ENCODE results near the gene SIAH1.

DNA sequence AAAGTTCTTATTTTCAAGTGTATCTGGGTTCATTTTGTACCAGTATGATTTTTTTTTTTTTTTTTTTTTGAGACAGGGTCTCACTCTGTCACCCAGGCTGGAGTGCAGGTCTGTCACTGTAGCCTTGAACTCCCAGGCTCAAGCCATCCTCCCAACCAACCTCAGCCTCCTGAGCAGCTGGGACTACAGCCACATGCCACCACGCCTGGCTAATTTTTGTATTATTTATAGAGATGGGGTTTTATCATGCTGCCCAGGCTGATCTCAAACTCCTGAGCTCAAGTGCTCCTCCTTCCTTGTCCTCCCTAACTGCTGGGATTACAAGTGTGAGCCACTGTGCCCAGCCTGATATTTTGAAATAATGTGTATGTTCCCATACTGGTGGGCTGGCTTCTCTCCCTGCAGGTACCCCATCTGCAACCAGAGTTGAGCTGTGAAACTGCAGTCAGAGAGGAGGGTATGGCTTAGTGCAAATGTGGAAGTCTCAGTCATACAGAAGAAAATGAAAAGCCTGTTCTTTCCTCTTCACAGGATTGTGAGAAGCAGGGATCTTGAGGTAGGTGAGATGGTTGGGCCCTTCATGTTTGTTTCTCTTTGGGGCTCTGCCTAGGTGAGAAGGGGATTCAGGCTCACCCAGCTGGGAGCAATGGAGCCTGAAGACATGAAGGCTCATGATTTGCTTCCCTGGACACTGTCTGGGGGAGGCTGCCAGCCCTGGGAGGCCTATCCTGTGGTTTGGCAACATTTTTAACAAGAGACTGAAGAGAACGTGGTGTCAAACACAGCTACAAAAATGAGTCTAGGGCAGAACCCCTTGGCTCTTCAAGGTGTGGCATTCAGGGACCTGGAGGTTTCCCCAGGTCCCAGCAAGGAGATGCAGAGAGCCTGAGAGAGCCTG, 41.3 kb upstream of the SIAH1 start:
- TF ChIP-seq, protein P1, sequence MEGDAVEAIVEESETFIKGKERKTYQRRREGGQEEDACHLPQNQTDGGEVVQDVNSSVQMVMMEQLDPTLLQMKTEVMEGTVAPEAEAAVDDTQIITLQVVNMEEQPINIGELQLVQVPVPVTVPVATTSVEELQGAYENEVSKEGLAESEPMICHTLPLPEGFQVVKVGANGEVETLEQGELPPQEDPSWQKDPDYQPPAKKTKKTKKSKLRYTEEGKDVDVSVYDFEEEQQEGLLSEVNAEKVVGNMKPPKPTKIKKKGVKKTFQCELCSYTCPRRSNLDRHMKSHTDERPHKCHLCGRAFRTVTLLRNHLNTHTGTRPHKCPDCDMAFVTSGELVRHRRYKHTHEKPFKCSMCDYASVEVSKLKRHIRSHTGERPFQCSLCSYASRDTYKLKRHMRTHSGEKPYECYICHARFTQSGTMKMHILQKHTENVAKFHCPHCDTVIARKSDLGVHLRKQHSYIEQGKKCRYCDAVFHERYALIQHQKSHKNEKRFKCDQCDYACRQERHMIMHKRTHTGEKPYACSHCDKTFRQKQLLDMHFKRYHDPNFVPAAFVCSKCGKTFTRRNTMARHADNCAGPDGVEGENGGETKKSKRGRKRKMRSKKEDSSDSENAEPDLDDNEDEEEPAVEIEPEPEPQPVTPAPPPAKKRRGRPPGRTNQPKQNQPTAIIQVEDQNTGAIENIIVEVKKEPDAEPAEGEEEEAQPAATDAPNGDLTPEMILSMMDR (IDR thresholded peaks at IDR 0.05) = no peak
- no peak for TF ChIP-seq EP300 (IDR thresholded peaks at IDR 0.05)
- TF ChIP-seq POLR2A (IDR thresholded peaks at IDR 0.05) = no peak

Data from stomach (tissue), 4 donors.